NCI-H2081 (cell line): ENCODE data around the gene GAK.

ENCODE experiments used
- DNase-seq, 2 experiments: peaks; one replicate each; lab custom pipeline; 2025; lab: John Stamatoyannopoulos, UW

GAK gene

DNA sequence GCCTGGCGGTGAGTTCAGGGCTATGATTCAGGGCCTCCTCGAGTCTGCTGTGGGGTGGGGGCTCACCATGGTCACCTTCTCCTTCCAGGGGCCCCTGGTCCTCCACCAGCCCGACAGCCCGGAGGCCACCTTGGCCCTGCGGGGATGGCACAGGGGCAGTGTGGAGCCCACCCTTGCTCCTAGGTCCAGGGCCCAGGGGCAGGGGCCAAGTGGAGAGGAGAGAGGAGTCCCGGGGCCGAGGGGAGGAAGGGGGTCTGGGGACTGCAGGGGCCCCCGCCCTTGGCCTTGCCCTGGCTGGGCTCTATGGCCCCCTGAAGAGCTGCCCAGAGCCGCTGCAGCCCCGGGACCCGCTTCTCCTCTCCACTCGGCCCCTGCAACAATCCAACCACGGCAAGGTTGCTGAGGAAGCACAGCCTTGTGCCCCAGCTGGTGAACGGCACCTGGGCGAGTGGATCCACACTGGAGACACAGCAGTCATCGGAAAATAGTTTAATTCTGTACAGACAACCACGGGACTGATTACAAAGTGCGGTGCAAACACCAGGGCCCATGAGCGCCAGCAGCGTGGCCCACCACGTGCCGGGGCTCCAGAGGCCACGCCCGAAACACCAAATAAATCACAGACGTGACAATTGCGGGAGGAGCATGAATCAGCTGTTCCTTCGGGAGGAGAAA, 83.2 kb downstream of the GAK start:
- no peak for DNase-seq

- no peak for DNase-seq
These were observed 83.8 kb downstream of the GAK start for GRCh38 chr4:848307-848691.

GRCh38 chr4:845836-846251, 86.3 kb downstream of the GAK start:
- DNase-seq, result no peak

DNA sequence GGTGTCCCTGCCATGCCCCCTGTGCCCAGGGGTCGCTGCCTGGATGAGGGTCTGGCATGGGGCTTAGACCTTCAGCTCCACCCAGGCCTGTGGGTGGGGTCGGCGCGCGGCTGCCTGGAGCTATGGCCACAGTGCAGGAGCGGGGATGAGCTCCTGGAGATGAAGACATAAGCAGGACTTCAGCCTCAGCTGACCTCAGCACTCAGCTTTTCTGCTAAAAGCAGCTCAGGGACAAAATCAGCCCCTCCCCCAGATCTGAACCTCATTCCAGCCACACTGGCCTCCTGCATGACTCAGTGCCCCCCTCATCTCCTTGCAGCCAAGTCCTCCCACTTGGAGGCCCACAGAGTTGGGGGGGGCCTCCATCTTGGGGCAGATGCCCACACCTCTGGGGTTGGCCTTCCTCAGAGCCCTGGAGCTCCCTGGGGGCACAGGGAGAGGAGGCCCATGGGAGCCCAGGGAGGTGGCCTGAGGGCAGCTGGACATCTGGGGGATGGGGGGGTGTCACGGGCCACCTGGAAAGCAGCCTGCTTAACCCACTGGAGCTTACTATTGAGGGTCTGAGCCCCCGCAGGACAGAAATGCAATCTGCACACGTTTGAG, 86.8 kb downstream of the GAK start:
- no peak for DNase-seq

- no peak for DNase-seq
These were observed 87.3 kb downstream of the GAK start for GRCh38 chr4:844752-845232.

DNA sequence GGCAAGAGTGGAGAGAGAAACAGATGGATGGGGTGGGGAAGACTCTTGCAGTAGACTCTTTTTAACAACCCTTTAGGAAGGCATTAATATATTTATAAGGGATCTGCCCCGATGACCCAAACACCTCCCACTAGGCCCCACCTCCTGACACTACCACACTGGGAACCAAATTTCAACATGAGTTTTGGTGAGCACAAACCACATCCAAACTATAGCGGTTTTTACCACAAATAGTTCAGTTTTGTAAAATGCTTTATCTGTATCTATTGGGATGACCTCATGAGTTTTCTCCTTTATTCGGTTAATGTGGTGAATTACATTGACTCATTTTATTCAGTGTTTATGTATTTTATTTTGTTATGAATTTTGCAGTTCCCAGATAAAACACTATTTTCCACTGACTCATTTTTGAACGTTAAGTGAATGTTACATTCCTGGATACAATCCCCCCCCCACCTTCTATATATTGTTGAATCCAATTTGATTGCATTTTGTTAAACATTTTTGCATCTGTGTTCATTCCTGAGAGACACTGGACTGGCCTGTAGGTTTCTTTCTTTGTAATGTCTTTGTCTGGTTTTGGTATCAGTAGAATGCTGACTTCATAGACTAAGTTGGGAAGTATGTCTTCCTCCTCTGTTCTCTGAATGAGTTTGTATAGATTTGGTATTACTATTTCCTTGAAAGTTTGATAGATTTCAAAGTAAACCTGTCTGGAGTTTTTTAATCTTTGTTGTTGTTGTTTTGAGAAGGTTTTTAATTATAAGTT, 92.3 kb downstream of the GAK start:
- DNase-seq, result no peak

- DNase-seq, result no peak
These were observed 94.3 kb downstream of the GAK start for GRCh38 chr4:837772-838171.

- DNase-seq, result no peak
These were observed 95.3 kb downstream of the GAK start for GRCh38 chr4:836750-837301.

DNA sequence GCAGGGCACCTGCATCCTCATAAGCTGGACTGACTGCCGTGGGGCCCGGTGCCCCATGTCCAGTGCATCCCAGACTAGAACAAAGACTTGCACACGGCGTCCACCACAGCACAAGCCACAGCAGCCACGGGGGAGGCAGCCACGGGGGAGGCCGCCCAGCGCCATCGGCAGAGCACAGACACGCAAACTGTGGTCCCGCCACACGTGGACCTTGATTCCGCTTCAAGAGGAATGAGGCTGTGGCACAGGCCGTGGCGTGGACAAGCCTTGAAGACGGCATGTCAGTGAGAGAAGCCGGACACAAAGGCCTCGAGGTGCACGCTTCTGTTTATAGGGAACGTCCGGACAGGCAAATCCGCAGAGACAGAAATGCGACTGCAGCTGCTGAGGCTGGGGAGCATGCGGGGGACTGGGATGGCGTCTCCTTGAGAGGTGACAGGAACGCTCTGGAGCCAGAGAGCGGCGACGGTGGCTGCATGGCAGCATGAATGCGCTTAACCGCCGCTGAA, 96.1 kb downstream of the GAK start:
- DNase-seq, result no peak

DNA sequence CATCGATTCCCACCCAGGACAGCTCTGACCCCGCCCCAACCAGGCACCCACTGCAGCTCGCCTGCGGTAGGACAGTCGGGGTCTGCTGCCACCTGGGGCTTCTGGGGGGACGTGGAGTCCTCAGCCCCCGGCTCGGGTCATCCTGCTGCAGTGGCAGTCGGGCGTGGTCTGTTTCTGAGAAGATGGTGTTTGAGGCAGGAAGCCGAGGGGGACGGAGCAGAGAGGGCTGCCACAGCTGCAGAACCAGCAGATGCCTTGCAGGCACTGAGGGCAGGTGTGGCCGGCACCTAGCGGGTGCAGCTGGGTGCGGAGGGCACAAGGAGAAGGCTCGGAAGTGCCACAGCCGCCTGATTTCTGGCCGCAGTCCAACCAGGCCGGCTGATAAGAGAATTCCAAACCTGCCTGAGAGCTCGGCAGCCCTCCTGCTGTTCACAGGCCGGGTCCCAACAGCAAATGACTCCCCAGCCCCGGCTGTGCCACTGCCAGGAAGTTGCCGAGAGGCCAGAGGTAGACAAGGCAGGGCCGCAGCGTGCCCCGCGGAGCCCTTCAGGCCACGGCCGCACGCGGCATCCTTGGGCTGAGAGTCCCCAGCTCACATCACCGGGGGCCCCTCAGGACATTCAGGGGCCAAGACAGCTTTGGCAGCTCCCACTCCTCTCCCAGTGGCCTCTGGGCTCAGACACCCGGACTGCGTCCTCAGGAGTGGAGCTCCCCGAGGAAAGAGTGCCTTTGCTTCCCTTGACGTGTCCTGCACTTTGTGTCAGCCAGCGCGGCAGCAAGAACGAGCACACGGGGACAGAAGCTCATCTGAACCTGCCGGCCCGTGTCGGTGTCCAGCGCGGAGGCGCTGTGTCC, 96.7 kb downstream of the GAK start:
- DNase-seq, result peak; percentile 45 to 63

- no peak for DNase-seq
These were observed 97.6 kb downstream of the GAK start for GRCh38 chr4:834368-835147.

DNA sequence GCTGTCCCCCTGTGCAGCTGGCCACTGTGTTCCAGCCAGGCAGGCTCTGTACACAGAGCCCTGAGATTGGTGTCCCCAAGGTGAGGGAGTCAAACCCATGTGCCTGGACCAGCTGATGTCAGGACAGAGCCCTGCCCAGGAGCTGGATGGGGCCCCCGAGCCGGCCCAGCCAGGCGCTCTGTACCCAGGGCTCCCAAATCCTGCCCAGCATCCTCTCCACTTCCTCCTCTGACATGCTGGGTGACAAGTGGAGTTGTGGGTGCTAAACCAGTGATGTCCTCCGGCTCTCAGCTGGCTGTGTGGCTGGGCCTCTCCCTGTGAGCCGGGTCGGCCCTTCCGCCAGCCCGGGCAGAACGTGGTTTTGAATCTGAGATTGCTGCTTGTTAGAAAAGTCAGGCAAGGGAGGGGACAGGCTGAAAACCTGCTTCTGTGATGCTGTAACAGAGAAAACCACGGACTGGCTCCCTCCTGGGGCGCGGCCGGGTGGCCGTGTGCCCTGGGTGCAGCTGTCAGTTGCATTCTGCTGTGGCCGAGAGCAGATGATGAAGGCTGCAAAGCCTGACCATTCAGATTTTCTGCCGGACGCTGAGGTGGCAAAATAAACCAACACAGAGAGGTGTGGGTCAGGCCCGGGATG, 98.3 kb downstream of the GAK start:
- DNase-seq, result no peak

- DNase-seq, result no peak
These were observed 99.0 kb downstream of the GAK start for GRCh38 chr4:833156-833555.

DNA sequence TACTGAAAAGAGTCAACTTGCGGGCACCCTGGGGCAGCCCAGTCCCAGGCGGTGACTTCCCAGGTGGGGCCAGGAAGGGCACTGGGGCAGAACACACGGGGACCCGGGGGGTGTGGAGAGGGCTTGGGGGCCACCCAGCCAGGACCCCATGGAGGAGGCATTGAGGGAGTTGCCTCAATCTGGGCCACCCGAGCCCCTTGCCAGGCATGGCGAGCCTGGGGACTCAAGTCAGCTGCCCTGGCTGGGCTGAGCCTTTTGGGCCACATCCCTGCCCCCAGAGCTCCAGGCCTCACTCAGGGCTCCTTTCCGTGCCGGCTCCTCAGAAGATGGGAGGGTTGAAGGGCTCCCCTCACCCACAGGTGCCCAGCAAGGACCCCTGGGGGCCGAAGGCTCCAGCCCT, 99.6 kb downstream of the GAK start:
- no peak for DNase-seq

DNA sequence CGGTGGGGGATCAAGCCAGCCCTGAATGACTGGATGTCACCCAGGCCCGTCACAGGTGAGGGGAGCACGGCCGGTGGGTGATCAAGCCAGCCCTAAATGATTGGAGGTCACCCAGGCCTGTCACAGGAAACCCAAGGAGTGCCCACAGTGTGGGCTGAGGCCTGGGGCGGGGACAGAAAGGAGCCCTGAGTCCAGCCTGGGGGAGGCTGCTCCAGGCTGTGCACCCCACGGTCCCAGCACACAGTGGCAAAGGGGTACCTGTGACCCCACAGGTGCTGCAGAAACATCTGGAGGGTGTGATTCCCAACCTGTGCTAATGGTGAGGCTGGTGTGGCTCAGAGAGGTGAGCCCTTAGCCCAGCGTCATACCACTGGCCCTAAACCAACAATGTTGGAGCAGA, 100.0 kb downstream of the GAK start:
- no peak for DNase-seq

DNA sequence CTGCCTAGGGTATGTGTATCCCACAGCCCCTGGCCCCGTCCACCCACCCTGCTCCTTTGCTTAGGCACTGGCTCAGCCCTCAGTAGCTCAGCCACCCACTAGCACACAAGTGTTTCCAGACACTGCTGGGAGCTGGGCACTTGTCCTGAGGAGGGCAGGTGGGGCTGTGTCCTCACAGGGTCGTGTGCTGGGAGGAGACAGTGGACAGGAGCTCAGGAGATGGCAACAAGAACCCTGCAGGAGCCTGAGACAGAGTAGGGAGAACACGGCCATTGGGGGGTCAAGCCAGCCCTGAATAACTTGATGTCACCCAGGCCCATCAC, 100.7 kb downstream of the GAK start:
- no peak for DNase-seq

DNA sequence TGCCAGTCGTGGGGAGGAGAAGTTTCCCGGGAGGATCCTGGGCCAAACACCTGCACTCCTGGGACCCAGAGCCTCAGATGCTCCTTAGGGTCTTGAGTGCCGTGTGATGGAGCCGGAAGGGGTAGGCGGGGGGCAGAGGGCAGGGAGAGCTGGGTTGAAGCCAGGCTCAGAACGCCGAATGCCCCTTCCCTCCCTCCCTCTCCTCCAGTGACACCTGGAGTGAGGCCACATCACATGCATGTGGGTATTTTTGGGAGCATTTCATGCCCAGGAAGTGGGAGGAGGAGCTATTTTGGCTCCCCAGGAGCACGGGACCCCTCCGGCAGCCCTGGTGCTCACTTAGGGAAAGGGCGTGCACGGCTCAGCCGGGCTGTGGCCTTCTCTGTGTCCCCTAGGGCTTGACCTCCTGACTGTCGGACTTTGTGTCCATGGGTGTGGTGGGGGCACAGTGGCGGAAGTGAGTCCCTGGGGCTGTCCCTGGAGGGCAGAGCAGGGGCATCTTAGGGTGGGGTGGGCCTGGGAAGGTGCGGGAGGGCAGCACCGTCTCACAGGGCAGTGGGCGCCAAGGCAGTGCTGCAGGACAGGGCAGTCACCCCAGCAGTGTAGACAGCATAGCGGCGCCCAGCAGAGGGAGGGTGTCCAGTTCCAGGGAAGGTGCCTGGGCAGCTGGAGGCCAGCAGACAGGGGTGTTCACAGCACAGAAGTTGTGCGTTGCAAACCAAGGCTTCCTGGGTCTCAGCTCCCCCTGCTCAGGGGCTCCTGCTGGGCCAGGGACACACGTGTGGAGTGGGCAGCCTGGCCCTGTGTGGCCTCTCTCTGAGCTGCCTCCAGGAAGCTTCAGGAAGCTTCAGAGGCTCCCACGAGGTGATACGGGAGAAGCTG, 101.3 kb downstream of the GAK start:
- DNase-seq, result no peak

- DNase-seq, result no peak
These were observed 102.1 kb downstream of the GAK start for GRCh38 chr4:829761-830600.

GRCh38 chr4:829291-829690, 102.8 kb downstream of the GAK start:
- no peak for DNase-seq
